HL-60 (cell line): ENCODE results near the gene LAMC3.

ENCODE experiments used
- CTCF ChIP-seq: IDR thresholded peaks from one replicate; pipeline ENCODE4 v1.5.1; 2011; ENCODE audit warnings: low read length, control low read depth, inconsistent platforms; ENCODE audit not compliant: insufficient read depth
- GABPA ChIP-seq: IDR thresholded peaks from 2 replicates; pipeline ENCODE4 v1.6.1; 2012; ENCODE audit warnings: low read depth
- POLR2AphosphoS5 ChIP-seq: IDR thresholded peaks from 2 replicates; pipeline ENCODE4 v1.6.1; 2012; ENCODE audit warnings: low read depth
- REST ChIP-seq: IDR thresholded peaks from 2 replicates; pipeline ENCODE4 v1.6.1; 2012; ENCODE audit warnings: low read depth; ENCODE audit not compliant: insufficient replicate concordance
- SPI1 ChIP-seq: IDR thresholded peaks from 2 replicates; pipeline ENCODE4 v1.6.1; 2012; ENCODE audit warnings: low read depth, mild to moderate bottlenecking, borderline replicate concordance

- TF ChIP-seq POLR2AphosphoS5 (no peak), GABPA (no peak), CTCF (no peak), REST (no peak), SPI1 (no peak)
These were observed 88.9 kb downstream of the LAMC3 start for GRCh38 chr9:131097948-131098278.
